ENCODE measurements around the gene STARD13.

DNA sequence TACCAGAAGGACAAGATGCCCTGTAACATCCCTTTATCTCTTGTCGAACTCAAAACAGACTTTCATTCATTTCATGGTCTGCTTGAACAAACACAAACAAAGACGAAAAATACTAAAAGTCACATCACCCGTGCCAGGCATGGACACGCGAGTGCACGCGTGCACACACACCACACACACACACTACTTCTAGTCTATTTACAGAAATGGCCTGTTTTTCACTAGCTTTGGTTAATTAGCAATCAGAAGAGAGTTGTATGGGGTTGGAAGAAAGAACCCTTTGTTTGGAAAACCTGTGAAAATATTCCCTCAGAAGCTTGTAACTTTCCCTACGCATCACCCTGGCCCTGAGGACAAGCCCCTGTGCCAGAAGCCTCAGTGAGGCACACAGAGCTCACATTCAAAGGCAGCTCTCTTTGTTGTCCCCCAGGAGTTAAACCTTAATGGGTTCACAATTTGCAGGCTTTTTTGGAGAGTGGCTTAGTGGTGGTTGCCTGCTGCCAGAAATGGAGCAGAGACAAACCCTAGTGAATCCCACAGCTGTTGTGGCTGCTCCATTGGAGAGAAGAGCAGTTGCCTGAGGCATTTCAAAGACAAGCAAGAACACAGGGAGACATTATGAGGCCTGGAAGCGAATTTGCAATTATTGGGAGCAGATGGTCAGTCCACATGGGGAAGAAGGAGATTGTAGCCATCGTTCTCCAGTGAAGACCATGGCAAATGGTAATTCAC lies 55.9 kb downstream of the STARD13 start:
- no peak for TF ChIP-seq CTCF (optimal IDR thresholded peaks at IDR 0.05 in 1 of 3, IDR thresholded peaks at IDR 0.05 in 1 of 3, conservative IDR thresholded peaks at IDR 0.05 in 1 of 3; ENCODE audit: extremely low read depth in 1 of 3, insufficient read depth in 2 of 3, low read length in 3 of 3)
- TF ChIP-seq EZH2 (IDR thresholded peaks at IDR 0.05; ENCODE audit: low read length): no peak
